A673 (cell line): ENCODE measurements around the gene AP1S2. TPM values are rescaled to one million over a fixed set of nuclear protein-coding genes. Genes with fewer than 3 reads are reported as not detected.

Experiments used
- BruUV-seq: library from RNA; stranded (reverse); fragments of 400-500 nt; replicated peaks from 2 replicates; lab custom pipeline; 2021; lab: Mats Ljungman, UMichigan
- CTCF ChIA-PET: fragments of 300-600 bp; sonication (Branson Sonifier 250); formaldehyde crosslinking; loops from one replicate; lab custom pipeline; 2022; ENCODE audit warnings: antibody characterized with exemption; lab: Charles Lee
- POLR2A ChIA-PET: fragments of 300-600 bp; sonication (Branson Sonifier 250); formaldehyde crosslinking; loops from one replicate; lab custom pipeline; 2022; ENCODE audit warnings: antibody characterized with exemption; ENCODE audit not compliant: low non-redundant PET; lab: Charles Lee
- DNase-seq: peaks from one replicate; pipeline ENCODE4 v3.0.0-alpha.2; 2015; ENCODE audit warnings: low spot score
- H3K27ac ChIP-seq: fragments of 200-600 bp; sonication (generic); 2 replicates; pipeline ENCODE4 v1.5.1; 2016; ENCODE audit warnings: mixed run types, low read depth, mild to moderate bottlenecking, mixed read lengths, antibody characterized with exemption, low read length; ENCODE audit not compliant: poor library complexity, severe bottlenecking
- H3K27me3 ChIP-seq: fragments of 200-600 bp; sonication (generic); replicated peaks from 2 replicates; pipeline ENCODE4 v1.6.1; 2017; ENCODE audit warnings: mixed run types, low read depth, mild to moderate bottlenecking, mixed read lengths, antibody characterized with exemption, low read length; ENCODE audit not compliant: insufficient read depth, poor library complexity
- H3K36me3 ChIP-seq: fragments of 200-600 bp; sonication (generic); 2 replicates; pipeline ENCODE4 v1.6.1; 2016; ENCODE audit warnings: mixed run types, mild to moderate bottlenecking, mixed read lengths, antibody characterized with exemption, low read length; ENCODE audit not compliant: insufficient read depth, poor library complexity, severe bottlenecking
- H3K4me1 ChIP-seq: fragments of 200-600 bp; sonication (generic); 2 replicates; pipeline ENCODE4 v1.6.1; 2017; ENCODE audit warnings: mixed run types, mild to moderate bottlenecking, mixed read lengths, antibody characterized with exemption, low read length; ENCODE audit not compliant: insufficient read depth, poor library complexity, severe bottlenecking
- H3K4me3 ChIP-seq: fragments of 200-600 bp; sonication (generic); 2 replicates; pipeline ENCODE4 v1.5.1; 2016; ENCODE audit warnings: low read depth, mixed run types, mild to moderate bottlenecking, mixed read lengths, low read length; ENCODE audit not compliant: poor library complexity, severe bottlenecking
- H3K9me3 ChIP-seq: fragments of 200-600 bp; sonication (generic); 2 replicates; pipeline ENCODE4 v1.6.1; 2016; ENCODE audit warnings: mixed run types, low read depth, mild to moderate bottlenecking, mixed read lengths, antibody characterized with exemption, low read length; ENCODE audit not compliant: poor library complexity, severe bottlenecking
- CTCF ChIP-seq: fragments of 300-800, 200-600 bp; sonication (generic); conservative IDR thresholded peaks from 2 replicates; pipeline ENCODE4 v1.5.1; 2017; ENCODE audit warnings: low read depth, mild to moderate bottlenecking, antibody characterized with exemption, low read length, moderate library complexity, mixed read lengths
- EZH2 ChIP-seq: fragments of 200-600 bp; sonication (generic); IDR thresholded peaks from 2 replicates; pipeline ENCODE4 v1.6.1; 2017; ENCODE audit warnings: borderline replicate concordance, low read depth, mild to moderate bottlenecking, mixed read lengths, antibody characterized with exemption, low read length; ENCODE audit not compliant: poor library complexity, severe bottlenecking
- intact Hi-C: fragments of 100-400 bp; cut with micrococcal nuclease; formaldehyde crosslinking; loops from one replicate; pipeline ENCODE4 v1.10.0; 2022; ENCODE audit not compliant: unreplicated experiment
- total RNA-seq: library from RNA; stranded (reverse); gene quantifications from 2 replicates; pipeline ENCODE4 v1.2.3, GENCODE V29; 2021

Gene AP1S2
- total RNA-seq, 1 experiment from 2014 or later = 59.3 TPM

GRCh38 chrX:15894724-15895123 lies 40.1 kb upstream of the AP1S2 start:
- POLR2A ChIA-PET = no interaction called here
- BruUV-seq = no TSS peak
- H3K27me3 ChIP-seq = no peaks in the 10 kb centered on the region
- H3K27ac ChIP-seq = no peak overlapping the region
- TF ChIP-seq CTCF (no peak), EZH2 (no peak)
- intact Hi-C loops = no loop called here
- H3K36me3 ChIP-seq = no peaks in the 10 kb centered on the region
- no peaks in the 10 kb centered on the region for H3K9me3 ChIP-seq
- CTCF ChIA-PET = no interaction called here
- H3K4me1 ChIP-seq = no peaks in the 10 kb centered on the region
- DNase-seq = no peak
- H3K4me3 ChIP-seq = no peak overlapping the region

- BruUV-seq = no TSS peak
- intact Hi-C loops = no loop called here
These were observed 35.9 kb upstream of the AP1S2 start for GRCh38 chrX:15890463-15890862.

GRCh38 chrX:15888062-15888461 lies 33.4 kb upstream of the AP1S2 start:
- no peaks in the 10 kb centered on the region for H3K4me1 ChIP-seq
- H3K4me3 ChIP-seq = no peak overlapping the region
- H3K27me3 ChIP-seq = no peaks in the 10 kb centered on the region
- CTCF ChIA-PET = no interaction called here
- no peak for DNase-seq
- POLR2A ChIA-PET = no interaction called here
- intact Hi-C loops = no loop called here
- H3K9me3 ChIP-seq = no peaks in the 10 kb centered on the region
- no TSS peak for BruUV-seq
- TF ChIP-seq CTCF = no peak
- TF ChIP-seq EZH2 = no peak
- H3K36me3 ChIP-seq = no peaks in the 10 kb centered on the region
- H3K27ac ChIP-seq = no peak overlapping the region

More at GRCh38 chrX:15890463-15890862, 35.9 kb upstream of the AP1S2 start:
- Histone ChIP-seq H3K4me1 (no peaks in the 10 kb centered on the region), H3K9me3 (no peaks in the 10 kb centered on the region), H3K4me3 (no peak overlapping the region), H3K27me3 (no peaks in the 10 kb centered on the region), H3K36me3 (no peaks in the 10 kb centered on the region), H3K27ac (no peak overlapping the region)
- ChIA-PET POLR2A (no interaction called here), CTCF (no interaction called here)
- TF ChIP-seq CTCF = no peak
- TF ChIP-seq EZH2 = no peak
- no peak for DNase-seq
